ENCODE results near the gene PPP1CB.
A peak's percentile ranks its signal among the peaks of the same experiment; 100 is the strongest.
"Not testable (repeated sequence)": the region's sequence is repeated elsewhere in the genome, so short reads cannot be mapped to it uniquely, and the experiment has no call there.

The PPP1CB gene

DNA sequence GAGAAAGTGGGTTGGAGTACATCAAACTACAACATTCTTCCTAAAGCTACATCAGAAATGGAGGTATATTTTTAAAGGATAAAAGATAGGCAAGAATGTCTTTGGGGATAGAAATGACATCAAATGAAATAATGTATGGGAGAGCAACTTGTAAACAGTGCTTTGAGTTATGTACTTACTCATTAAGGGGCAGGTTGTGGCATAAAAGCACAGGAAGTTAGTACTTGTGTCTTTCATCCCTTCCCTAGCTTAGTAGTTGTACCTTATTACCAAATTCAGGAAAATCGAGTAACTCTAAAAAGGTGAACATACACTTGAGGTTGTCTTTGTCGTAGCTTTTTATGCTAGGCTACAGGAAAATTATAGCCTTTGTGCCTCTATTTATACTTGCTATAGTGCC, 28.9 kb downstream of the PPP1CB start:
- H3K9me3 ChIP-seq (ENCODE audit: insufficient read depth, low read depth, low read length), result no peaks in the 10 kb centered on the region
- H3K4me1 ChIP-seq (ENCODE audit: control insufficient read depth in 1 of 2, insufficient read depth in 2 of 2, low read length in 2 of 2), result no peaks in the 10 kb centered on the region
- H4K91ac ChIP-seq (ENCODE audit: low read depth, low read length), result no peak overlapping the region
- H3K9ac ChIP-seq (ENCODE audit: low read length), result no peak overlapping the region
- DNase-seq, result no peak
- no peak overlapping the region for H4K8ac ChIP-seq (ENCODE audit: low read depth, low read length)
- H3K36me3 ChIP-seq (ENCODE audit: control insufficient read depth in 1 of 2, insufficient read depth in 2 of 2, low read length in 2 of 2), result peaks cover 25 to 29% of the 10 kb centered on the region in 2 experiments
- no peak overlapping the region for H3K14ac ChIP-seq (ENCODE audit: low read length)
- H3K4me2 ChIP-seq (ENCODE audit: low read length), result no peak overlapping the region
- peaks cover 2% of the 10 kb centered on the region for H3K79me2 ChIP-seq (ENCODE audit: control insufficient read depth, insufficient read depth, low read length, poor library complexity)
- H2BK5ac ChIP-seq (ENCODE audit: low read depth, low read length, poor library complexity), result no peak overlapping the region
- H2AK5ac ChIP-seq (ENCODE audit: low read length), result no peak overlapping the region
- no CpG with 5 or more reads among the region's 2 CpGs for WGBS (ENCODE audit: extremely low coverage, insufficient coverage, insufficient read length)
- no peak overlapping the region for H3K4ac ChIP-seq (ENCODE audit: low read depth, low read length)
- no peak overlapping the region for H2AFZ ChIP-seq (ENCODE audit: insufficient read depth, low read length, poor library complexity)
- H4K12ac ChIP-seq (ENCODE audit: low read depth, low read length), result no peak overlapping the region
- H2BK120ac ChIP-seq (ENCODE audit: insufficient read depth, low read length, poor library complexity), result no peak overlapping the region
- H3K27ac ChIP-seq (ENCODE audit: low read depth, low read length), result no peak overlapping the region
- H3K27me3 ChIP-seq (ENCODE audit: insufficient read depth, low read length), result no peaks in the 10 kb centered on the region
- no peak overlapping the region for H3K23ac ChIP-seq (ENCODE audit: low read length)
- no peaks in the 10 kb centered on the region for H3K79me1 ChIP-seq (ENCODE audit: low read length)
- H2BK12ac ChIP-seq (ENCODE audit: low read length), result no peak overlapping the region
- no peak overlapping the region for H3K18ac ChIP-seq (ENCODE audit: low read length)
- H3K4me3 ChIP-seq (ENCODE audit: low read depth, low read length), result no peak overlapping the region

- Histone ChIP-seq H3K14ac (ENCODE audit: low read length) (no peak overlapping the region), H3K4me1 (ENCODE audit: control insufficient read depth in 1 of 2, insufficient read depth in 2 of 2, low read length in 2 of 2) (no peaks in the 10 kb centered on the region), H2AK5ac (ENCODE audit: low read length) (no peak overlapping the region), H4K8ac (ENCODE audit: low read depth, low read length) (no peak overlapping the region), H2BK120ac (ENCODE audit: insufficient read depth, low read length, poor library complexity) (no peak overlapping the region), H4K12ac (ENCODE audit: low read depth, low read length) (no peak overlapping the region), H4K91ac (ENCODE audit: low read depth, low read length) (no peak overlapping the region), H3K4me2 (ENCODE audit: low read length) (no peak overlapping the region), H3K36me3 (ENCODE audit: control insufficient read depth in 1 of 2, insufficient read depth in 2 of 2, low read length in 2 of 2) (peaks cover 32 to 34% of the 10 kb centered on the region in 2 experiments), H3K27ac (ENCODE audit: low read depth, low read length) (no peak overlapping the region), H3K79me2 (ENCODE audit: control insufficient read depth, insufficient read depth, low read length, poor library complexity) (peaks cover 2% of the 10 kb centered on the region), H3K18ac (ENCODE audit: low read length) (no peak overlapping the region), H2BK5ac (ENCODE audit: low read depth, low read length, poor library complexity) (no peak overlapping the region), H3K79me1 (ENCODE audit: low read length) (no peaks in the 10 kb centered on the region), H3K9me3 (ENCODE audit: insufficient read depth, low read depth, low read length) (no peaks in the 10 kb centered on the region), H3K9ac (ENCODE audit: low read length) (no peak overlapping the region), H2BK12ac (ENCODE audit: low read length) (no peak overlapping the region), H3K4me3 (ENCODE audit: low read depth, low read length) (no peak overlapping the region), H3K23ac (ENCODE audit: low read length) (no peak overlapping the region), H3K27me3 (ENCODE audit: insufficient read depth, low read length) (no peaks in the 10 kb centered on the region), H3K4ac (ENCODE audit: low read depth, low read length) (no peak overlapping the region), H2AFZ (ENCODE audit: insufficient read depth, low read length, poor library complexity) (no peak overlapping the region)
- DNase-seq, result peak; percentile 54 to 97
- 87% methylated on average over 3 of the region's 3 CpGs for WGBS (ENCODE audit: extremely low coverage, insufficient coverage, insufficient read length)
These were observed 30.8 kb downstream of the PPP1CB start for GRCh38 chr2:28782423-28782822.

DNA sequence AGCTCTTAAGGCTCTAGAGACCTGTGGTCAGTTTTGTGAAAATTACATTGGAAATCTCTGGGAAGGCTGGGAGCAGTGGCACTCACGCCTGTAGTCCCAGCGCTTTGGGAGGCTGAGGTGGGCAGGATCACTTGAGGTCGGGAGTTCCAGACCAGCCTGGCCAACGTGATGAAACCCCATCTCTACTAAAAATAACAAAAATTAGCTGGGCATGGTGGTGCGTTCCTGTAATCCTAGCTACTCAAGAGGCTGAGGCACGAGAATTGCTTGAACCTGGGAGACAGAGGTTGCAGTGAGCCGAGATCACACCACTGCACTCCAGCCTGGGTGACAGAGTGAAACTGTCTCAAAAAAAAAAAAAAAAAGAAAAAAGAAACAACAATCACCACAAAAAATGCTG, 32.9 kb downstream of the PPP1CB start:
- not testable (repeated sequence) for H4K91ac ChIP-seq (ENCODE audit: low read depth, low read length); H3K27me3 ChIP-seq (ENCODE audit: insufficient read depth, low read length); H4K8ac ChIP-seq (ENCODE audit: low read depth, low read length); H2AFZ ChIP-seq (ENCODE audit: insufficient read depth, low read length, poor library complexity); H3K4me3 ChIP-seq (ENCODE audit: low read depth, low read length); H2BK12ac ChIP-seq (ENCODE audit: low read length); H3K79me2 ChIP-seq (ENCODE audit: control insufficient read depth, insufficient read depth, low read length, poor library complexity); H3K4ac ChIP-seq (ENCODE audit: low read depth, low read length); H3K4me1 ChIP-seq (ENCODE audit: control insufficient read depth in 1 of 2, insufficient read depth in 2 of 2, low read length in 2 of 2); H3K27ac ChIP-seq (ENCODE audit: low read depth, low read length); H3K79me1 ChIP-seq (ENCODE audit: low read length); H3K4me2 ChIP-seq (ENCODE audit: low read length); H3K18ac ChIP-seq (ENCODE audit: low read length); H2BK120ac ChIP-seq (ENCODE audit: insufficient read depth, low read length, poor library complexity); H3K9ac ChIP-seq (ENCODE audit: low read length); H3K23ac ChIP-seq (ENCODE audit: low read length); H4K12ac ChIP-seq (ENCODE audit: low read depth, low read length); H3K9me3 ChIP-seq (ENCODE audit: insufficient read depth, low read depth, low read length); H2AK5ac ChIP-seq (ENCODE audit: low read length); DNase-seq; H3K14ac ChIP-seq (ENCODE audit: low read length); H2BK5ac ChIP-seq (ENCODE audit: low read depth, low read length, poor library complexity)
- WGBS (ENCODE audit: extremely low coverage, insufficient coverage, insufficient read length), result no CpG with 5 or more reads among the region's 7 CpGs
- peaks cover 33 to 37% of the 10 kb centered on the region in 2 experiments for H3K36me3 ChIP-seq (ENCODE audit: control insufficient read depth in 1 of 2, insufficient read depth in 2 of 2, low read length in 2 of 2)

GRCh38 chr2:28796620-28797019, 45.0 kb downstream of the PPP1CB start:
- Histone ChIP-seq H2BK120ac (ENCODE audit: insufficient read depth, low read length, poor library complexity) (no peak overlapping the region), H3K14ac (ENCODE audit: low read length) (no peak overlapping the region), H2AK5ac (ENCODE audit: low read length) (no peak overlapping the region), H3K18ac (ENCODE audit: low read length) (no peak overlapping the region), H3K27me3 (ENCODE audit: insufficient read depth, low read length) (no peaks in the 10 kb centered on the region), H3K27ac (ENCODE audit: low read depth, low read length) (no peak overlapping the region), H3K4me2 (ENCODE audit: low read length) (no peak overlapping the region), H3K79me1 (ENCODE audit: low read length) (no peaks in the 10 kb centered on the region), H4K91ac (ENCODE audit: low read depth, low read length) (no peak overlapping the region), H2BK12ac (ENCODE audit: low read length) (no peak overlapping the region), H3K4me3 (ENCODE audit: low read depth, low read length) (no peak overlapping the region), H2AFZ (ENCODE audit: insufficient read depth, low read length, poor library complexity) (no peak overlapping the region), H2BK5ac (ENCODE audit: low read depth, low read length, poor library complexity) (no peak overlapping the region), H4K8ac (ENCODE audit: low read depth, low read length) (no peak overlapping the region), H3K4me1 (ENCODE audit: control insufficient read depth in 1 of 2, insufficient read depth in 2 of 2, low read length in 2 of 2) (no peaks in the 10 kb centered on the region), H3K4ac (ENCODE audit: low read depth, low read length) (peak overlapping the region; percentile 46), H3K9ac (ENCODE audit: low read length) (no peak overlapping the region), H4K12ac (ENCODE audit: low read depth, low read length) (no peak overlapping the region), H3K23ac (ENCODE audit: low read length) (no peak overlapping the region), H3K9me3 (ENCODE audit: insufficient read depth, low read depth, low read length) (no peaks in the 10 kb centered on the region), H3K36me3 (ENCODE audit: control insufficient read depth in 1 of 2, insufficient read depth in 2 of 2, low read length in 2 of 2) (peaks cover 7 to 13% of the 10 kb centered on the region in 2 experiments), H3K79me2 (ENCODE audit: control insufficient read depth, insufficient read depth, low read length, poor library complexity) (no peaks in the 10 kb centered on the region)
- no peak for DNase-seq
- WGBS (ENCODE audit: extremely low coverage, insufficient coverage, insufficient read length), result no CpG with 5 or more reads among the region's 4 CpGs
